ENCODE data around the gene GRIA4.

GRIA4 gene

DNA sequence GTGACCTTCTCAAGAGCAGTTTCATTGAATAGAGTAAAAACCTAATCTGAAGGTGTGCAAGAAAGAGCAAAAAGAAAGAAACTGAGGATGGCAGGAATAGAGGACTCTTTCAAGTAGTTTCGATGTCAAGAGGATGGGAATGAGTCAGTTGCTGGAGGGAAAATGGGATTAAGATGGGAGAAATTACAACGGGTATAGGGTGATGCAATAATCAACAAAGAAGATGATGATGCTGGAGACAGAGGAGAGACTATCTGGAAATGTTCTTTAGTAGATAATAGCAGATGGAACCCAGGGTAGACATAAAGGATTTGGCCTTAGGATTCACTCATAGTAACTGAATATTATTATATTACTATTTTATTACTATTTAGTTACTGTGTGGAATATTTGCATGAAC lies 189.4 kb downstream of the GRIA4 start:
- TF ChIP-seq, protein P1, sequence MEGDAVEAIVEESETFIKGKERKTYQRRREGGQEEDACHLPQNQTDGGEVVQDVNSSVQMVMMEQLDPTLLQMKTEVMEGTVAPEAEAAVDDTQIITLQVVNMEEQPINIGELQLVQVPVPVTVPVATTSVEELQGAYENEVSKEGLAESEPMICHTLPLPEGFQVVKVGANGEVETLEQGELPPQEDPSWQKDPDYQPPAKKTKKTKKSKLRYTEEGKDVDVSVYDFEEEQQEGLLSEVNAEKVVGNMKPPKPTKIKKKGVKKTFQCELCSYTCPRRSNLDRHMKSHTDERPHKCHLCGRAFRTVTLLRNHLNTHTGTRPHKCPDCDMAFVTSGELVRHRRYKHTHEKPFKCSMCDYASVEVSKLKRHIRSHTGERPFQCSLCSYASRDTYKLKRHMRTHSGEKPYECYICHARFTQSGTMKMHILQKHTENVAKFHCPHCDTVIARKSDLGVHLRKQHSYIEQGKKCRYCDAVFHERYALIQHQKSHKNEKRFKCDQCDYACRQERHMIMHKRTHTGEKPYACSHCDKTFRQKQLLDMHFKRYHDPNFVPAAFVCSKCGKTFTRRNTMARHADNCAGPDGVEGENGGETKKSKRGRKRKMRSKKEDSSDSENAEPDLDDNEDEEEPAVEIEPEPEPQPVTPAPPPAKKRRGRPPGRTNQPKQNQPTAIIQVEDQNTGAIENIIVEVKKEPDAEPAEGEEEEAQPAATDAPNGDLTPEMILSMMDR (IDR thresholded peaks at IDR 0.05) = no peak

DNA sequence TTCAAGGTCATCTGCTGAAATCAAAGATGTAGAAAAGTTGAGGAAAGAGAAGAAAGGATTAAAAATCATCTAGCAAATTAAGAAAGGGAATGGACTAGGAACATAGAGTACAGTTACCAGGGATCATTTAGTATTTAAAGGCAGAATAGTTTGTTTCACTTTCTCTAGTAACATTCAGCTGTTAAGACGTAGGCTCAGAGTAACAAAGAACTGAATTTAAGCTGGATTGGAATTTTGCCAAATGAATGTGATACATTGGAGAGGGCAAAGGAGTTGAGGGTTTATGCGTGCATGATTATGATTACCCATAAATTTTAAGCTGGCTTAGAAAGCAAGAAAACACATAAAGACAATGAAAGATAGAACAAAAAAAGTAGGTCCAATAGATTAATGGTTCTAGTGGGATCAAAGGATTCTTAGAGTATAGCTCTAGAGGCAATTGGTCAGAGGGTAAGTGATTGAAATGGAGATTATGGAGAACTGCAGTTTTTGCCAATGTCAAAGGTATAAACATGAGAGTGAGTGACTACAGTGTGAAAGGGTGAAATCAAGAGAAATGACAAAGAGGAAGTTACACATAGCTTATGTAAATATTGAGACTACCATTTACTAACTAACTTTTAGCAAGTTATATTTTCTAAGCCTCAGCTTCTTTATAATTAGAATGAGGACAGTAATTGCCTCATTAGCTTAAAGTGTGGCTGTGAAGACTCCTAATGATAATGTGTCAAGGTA lies 190.0 kb downstream of the GRIA4 start:
- TF ChIP-seq, protein P1 (IDR thresholded peaks at IDR 0.05) = no peak

DNA sequence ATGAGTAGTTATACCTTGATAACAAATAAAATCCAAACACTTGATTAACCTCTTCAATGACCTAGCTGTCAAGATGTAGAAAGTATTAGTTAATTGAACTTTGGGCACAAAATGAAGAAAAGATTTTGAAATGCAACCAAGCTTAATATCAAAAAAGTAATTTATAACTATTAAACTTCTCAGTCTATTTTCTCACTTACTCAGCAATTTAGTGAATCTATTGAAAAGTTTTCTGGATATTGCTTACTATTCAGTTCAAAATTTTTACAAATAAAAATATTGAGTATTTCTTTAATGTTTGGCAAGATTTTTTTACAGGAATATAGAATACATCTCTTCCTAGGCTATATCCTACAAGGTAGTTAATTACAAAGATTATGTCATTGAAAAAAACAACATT lies 192.5 kb downstream of the GRIA4 start:
- TF ChIP-seq, protein P1 (IDR thresholded peaks at IDR 0.05) = no peak

DNA sequence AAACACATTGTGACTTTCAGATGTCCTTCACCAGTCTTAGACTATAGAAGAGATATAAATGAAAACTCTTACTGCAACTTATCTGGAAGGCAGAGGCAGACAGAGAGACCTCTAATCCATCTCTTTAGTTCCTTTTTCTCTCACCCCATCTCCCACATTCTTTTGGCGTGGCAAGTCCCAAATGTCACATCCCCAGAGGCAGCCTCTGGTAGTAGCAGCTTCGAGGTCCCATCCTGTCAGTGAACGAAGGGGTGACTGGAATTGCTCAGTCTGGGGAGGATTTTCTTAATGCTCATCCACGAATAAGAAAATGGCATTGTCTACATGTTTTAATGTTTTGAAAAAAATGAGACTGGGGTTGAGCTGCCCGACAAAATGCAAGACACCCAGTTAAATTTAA lies 201.4 kb downstream of the GRIA4 start:
- TF ChIP-seq, protein P1 (IDR thresholded peaks at IDR 0.05) = no peak

DNA sequence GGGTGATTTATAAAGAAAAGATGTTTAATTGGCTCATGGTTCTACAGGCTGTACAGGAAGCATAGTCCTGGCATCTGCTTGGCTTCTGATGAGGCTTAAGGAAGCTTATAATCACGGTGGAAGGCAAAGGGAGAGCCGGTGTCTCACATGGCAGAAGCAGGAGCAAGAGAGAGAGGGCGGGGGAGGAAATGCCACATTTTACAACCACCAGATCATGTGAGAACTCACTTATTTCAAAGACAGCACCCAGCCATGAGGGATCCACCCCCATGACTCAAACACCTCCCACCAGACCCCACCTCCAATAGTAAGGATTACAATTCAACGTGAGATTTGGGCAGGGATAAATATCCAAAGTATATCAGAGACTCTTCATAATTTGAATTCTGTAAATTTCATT lies 211.5 kb downstream of the GRIA4 start:
- TF ChIP-seq, protein P1 (IDR thresholded peaks at IDR 0.05) = no peak

DNA sequence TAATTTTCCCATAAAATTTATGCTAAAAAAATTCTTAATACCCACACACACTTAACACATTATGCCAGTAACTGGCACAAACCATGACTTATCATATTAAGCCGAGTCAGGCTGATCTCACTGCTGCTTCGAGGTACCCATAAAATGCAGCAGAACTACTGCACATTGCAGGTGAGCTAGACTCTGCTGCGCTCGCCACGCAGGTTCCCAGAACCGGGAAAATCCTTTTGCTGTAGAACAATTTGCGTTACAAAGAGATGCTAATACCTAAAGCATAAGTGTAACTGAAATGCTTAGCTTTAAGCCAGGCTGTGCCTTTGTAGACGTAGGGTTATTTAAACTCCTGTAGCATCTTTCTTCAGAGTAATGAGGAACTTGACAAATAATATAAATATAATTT lies 211.9 kb downstream of the GRIA4 start:
- TF ChIP-seq, protein P1 (IDR thresholded peaks at IDR 0.05) = no peak

DNA sequence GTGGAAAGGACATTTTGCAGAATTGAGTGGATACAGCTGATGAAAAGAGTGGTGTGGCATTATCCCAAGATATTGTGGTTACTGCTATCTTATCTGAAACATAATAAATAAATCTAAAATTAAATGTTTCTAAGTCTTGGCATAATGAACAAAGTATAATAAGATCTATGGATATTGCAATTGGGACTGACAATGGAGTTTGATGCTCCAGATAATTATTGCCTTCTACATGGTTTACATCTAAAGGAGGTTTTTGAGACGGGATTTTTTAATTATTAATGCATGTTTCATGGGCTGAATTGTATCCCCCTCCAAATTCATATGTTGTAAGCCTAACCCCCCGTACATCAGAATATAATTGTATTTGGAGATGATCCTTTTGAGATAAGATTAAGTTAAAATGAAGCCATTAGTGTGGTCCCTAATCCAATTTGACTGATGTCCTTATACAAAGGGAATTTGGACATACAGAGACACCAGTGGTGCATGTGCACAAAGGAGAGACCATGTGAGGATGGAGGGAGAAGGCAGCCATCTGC lies 213.7 kb downstream of the GRIA4 start:
- TF ChIP-seq, protein P1 (IDR thresholded peaks at IDR 0.05) = no peak

Data from LNCAP (cell line).